ENCODE measurements around the gene PITPNC1. TPM values are rescaled to one million over a fixed set of nuclear protein-coding genes. Genes with fewer than 3 reads are reported as not detected.

Gene PITPNC1
- total RNA-seq, 1 experiment from 2014 or later: 23.1 TPM

GRCh38 chr17:67475161-67475937 is 98.3 kb downstream of the PITPNC1 start:
- no TSS peak for BruUV-seq (replicated peaks)
- Histone ChIP-seq H3K9ac (ENCODE audit: low read length) (peak overlapping the region; percentile 69), H3K79me2 (ENCODE audit: low read length) (no peaks in the 10 kb centered on the region), H3F3A (ENCODE audit: low read length, unreplicated experiment) (no peaks in the 10 kb centered on the region), H3K4me1 (ENCODE audit: insufficient read depth, low read length) (peaks cover 19% of the 10 kb centered on the region), H4K20me1 (ENCODE audit: low read length) (no peaks in the 10 kb centered on the region), H3K36me3 (ENCODE audit: low read depth, low read length) (no peaks in the 10 kb centered on the region), H3K27me3 (ENCODE audit: low read length) (no peaks in the 10 kb centered on the region), H3K27ac (ENCODE audit: low read length) (peak overlapping the region; percentile 76), H3K9me3 (ENCODE audit: low read length) (no peaks in the 10 kb centered on the region), H3K9me2 (replicated peaks; ENCODE audit: low read length) (no peaks in the 10 kb centered on the region), H3K4me2 (ENCODE audit: low read length) (peak overlapping the region; percentile 40), H3K4me3 (ENCODE audit: low read length) (no peak overlapping the region), H2AFZ (ENCODE audit: low read length) (peak overlapping the region; percentile 49)
- TF ChIP-seq CTCF (conservative IDR thresholded peaks at IDR 0.05; ENCODE audit: low read depth, low read length) (peak; percentile 99), EZH2 (IDR thresholded peaks at IDR 0.05; ENCODE audit: low read length, unreplicated experiment) (no peak), EZH2phosphoT487 (IDR thresholded peaks at IDR 0.05; ENCODE audit: borderline replicate concordance, low read length) (no peak)
- CTCF ChIA-PET: interaction anchor here (0.6 to 1.4 kb wide), 11 partner anchors 33 to 128 kb away, joined by 3 to 17 read pairs (median 5); partner anchors contain the start of gene PITPNC1
- DNase-seq: peak; percentile 95
- ATAC-seq: peak; percentile 75
- intact Hi-C loops (cut with micrococcal nuclease): loop anchor here (1.0 to 5.0 kb wide), 6 partner anchors 53 to 212 kb away; no protein-coding TSS in a partner anchor
- POLR2A ChIA-PET (ENCODE audit: unreplicated experiment): interaction anchor here (0.5 kb wide), 1 partner anchor 99 kb away, joined by 19 read pairs; no protein-coding TSS in a partner anchor

- H3K79me2 ChIP-seq (ENCODE audit: low read length): no peaks in the 10 kb centered on the region
- H3K27ac ChIP-seq (ENCODE audit: low read length): peak overlapping the region; percentile 71
- intact Hi-C loops (cut with micrococcal nuclease): loop anchor here (5.0 kb wide), 1 partner anchor 210 kb away; no protein-coding TSS in a partner anchor
- ATAC-seq (no peak), DNase-seq (no peak)
- H3F3A ChIP-seq (ENCODE audit: low read length, unreplicated experiment): peaks cover 6% of the 10 kb centered on the region
- BruUV-seq (replicated peaks): no TSS peak
- H3K9ac ChIP-seq (ENCODE audit: low read length): peak overlapping the region; percentile 44
- no peaks in the 10 kb centered on the region for H3K27me3 ChIP-seq (ENCODE audit: low read length)
- H3K4me2 ChIP-seq (ENCODE audit: low read length): no peak overlapping the region
- ChIA-PET CTCF (interaction anchor here (0.6 kb wide), 2 partner anchors 87 to 125 kb away, joined by 3 to 5 read pairs; no protein-coding TSS in a partner anchor), POLR2A (ENCODE audit: unreplicated experiment) (interaction anchor here (0.6 kb wide), 1 partner anchor 86 kb away, joined by 5 read pairs; no protein-coding TSS in a partner anchor)
- no peaks in the 10 kb centered on the region for H3K9me3 ChIP-seq (ENCODE audit: low read length)
- no peaks in the 10 kb centered on the region for H4K20me1 ChIP-seq (ENCODE audit: low read length)
- H3K4me1 ChIP-seq (ENCODE audit: insufficient read depth, low read length): peaks cover 30% of the 10 kb centered on the region
- TF ChIP-seq EZH2 (IDR thresholded peaks at IDR 0.05; ENCODE audit: low read length, unreplicated experiment) (no peak), CTCF (conservative IDR thresholded peaks at IDR 0.05; ENCODE audit: low read depth, low read length) (no peak), EZH2phosphoT487 (IDR thresholded peaks at IDR 0.05; ENCODE audit: borderline replicate concordance, low read length) (no peak)
- no peaks in the 10 kb centered on the region for H3K36me3 ChIP-seq (ENCODE audit: low read depth, low read length)
- H3K4me3 ChIP-seq (ENCODE audit: low read length): no peak overlapping the region
- no peaks in the 10 kb centered on the region for H3K9me2 ChIP-seq (replicated peaks; ENCODE audit: low read length)
- no peak overlapping the region for H2AFZ ChIP-seq (ENCODE audit: low read length)
Observed at GRCh38 chr17:67476787-67477335, 99.8 kb downstream of the PITPNC1 start.

Data from PC-3 (cell line).